Activated T-helper 1 cell treated with anti-CD3 and anti-CD28 coated beads, Interleukin-2, amount 50 U/mL, for 16 hours (primary cell): Measurements from ENCODE around the gene PCSK5.
"Not testable (repeated sequence)": the region's sequence is repeated elsewhere in the genome, so short reads cannot be mapped to it uniquely, and the experiment has no call there.

ENCODE experiments used
- DNase-seq, 2 donors: peaks; one replicate each; pipeline ENCODE4 v3.0.0-alpha.2; 2020; ENCODE audit warnings: low read depth in 1 of 2, low spot score in 1 of 2

The PCSK5 gene

GRCh38 chr9:75889977-75890471 is 449 bp upstream of the PCSK5 start:
- DNase-seq: no peak

- DNase-seq: peak in 1 of 2 donors; percentile 5
Observed at GRCh38 chr9:75891277-75891741, 836 bp downstream of the PCSK5 start.

- no peak for DNase-seq
Observed at GRCh38 chr9:75891771-75892215, 1.3 kb downstream of the PCSK5 start.

GRCh38 chr9:75892216-75892911 is 1.9 kb downstream of the PCSK5 start:
- DNase-seq: no peak

- no peak for DNase-seq
Observed at GRCh38 chr9:75893106-75893505, 2.6 kb downstream of the PCSK5 start.

GRCh38 chr9:75894566-75894965 is 4.1 kb downstream of the PCSK5 start:
- DNase-seq: no peak

- no peak for DNase-seq
Observed at GRCh38 chr9:75895112-75895511, 4.6 kb downstream of the PCSK5 start.

- no peak for DNase-seq
Observed at GRCh38 chr9:75896193-75896592, 5.7 kb downstream of the PCSK5 start.

GRCh38 chr9:75900893-75901524 is 10.5 kb downstream of the PCSK5 start:
- not testable (repeated sequence) for DNase-seq

- DNase-seq: no peak
Observed at GRCh38 chr9:75903785-75904360, 13.4 kb downstream of the PCSK5 start.

- DNase-seq: no peak
Observed at GRCh38 chr9:75904364-75904763, 13.9 kb downstream of the PCSK5 start.

- DNase-seq: no peak
Observed at GRCh38 chr9:75906531-75906930, 16.1 kb downstream of the PCSK5 start.

- DNase-seq: no peak
Observed at GRCh38 chr9:75907329-75907728, 16.9 kb downstream of the PCSK5 start.

GRCh38 chr9:75907923-75908322 is 17.4 kb downstream of the PCSK5 start:
- DNase-seq: no peak

- no peak for DNase-seq
Observed at GRCh38 chr9:75909776-75910175, 19.3 kb downstream of the PCSK5 start.

GRCh38 chr9:75910731-75911130 is 20.3 kb downstream of the PCSK5 start:
- no peak for DNase-seq

GRCh38 chr9:75911390-75911789 is 20.9 kb downstream of the PCSK5 start:
- no peak for DNase-seq

GRCh38 chr9:75912951-75913350 is 22.5 kb downstream of the PCSK5 start:
- no peak for DNase-seq

GRCh38 chr9:75914002-75914401 is 23.5 kb downstream of the PCSK5 start:
- DNase-seq: no peak

- DNase-seq: no peak
Observed at GRCh38 chr9:75914883-75915452, 24.5 kb downstream of the PCSK5 start.

GRCh38 chr9:75918154-75918553 is 27.7 kb downstream of the PCSK5 start:
- DNase-seq: no peak

GRCh38 chr9:75918909-75919308 is 28.4 kb downstream of the PCSK5 start:
- no peak for DNase-seq
